CD14-positive monocyte (primary cell): ENCODE measurements around the gene NXPH4. TPM values are rescaled to one million over a fixed set of nuclear protein-coding genes. Genes with fewer than 3 reads are reported as not detected.

Experiments used
- DNase-seq, 3 donors: peaks; one replicate each; pipeline ENCODE4 v3.0.0-alpha.2; 2011 to 2022
- H2AFZ ChIP-seq: 2 replicates; pipeline ENCODE4 v1.6.0; 2012; ENCODE audit warnings: mild to moderate bottlenecking, low read depth, low read length, inconsistent platforms; ENCODE audit not compliant: insufficient read depth, poor library complexity, severe bottlenecking
- H3K27ac ChIP-seq, 2 donors: 1 replicate in 1 of 2; 2 replicates in 1 of 2; pipeline ENCODE4 v1.5.1; 2012 to 2013; ENCODE audit warnings: low read length in 2 of 2, control low read depth in 1 of 2, inconsistent platforms in 1 of 2, low read depth in 1 of 2, mild to moderate bottlenecking in 1 of 2
- H3K27me3 ChIP-seq, 2 donors: one replicate each; pipeline versions ENCODE4 v1.6.0 to v1.6.1; 2011 to 2013; ENCODE audit warnings: low read length in 2 of 2; ENCODE audit not compliant: control insufficient read depth in 2 of 2, insufficient read depth in 2 of 2
- H3K36me3 ChIP-seq, 2 donors: replicated peaks in 1 of 2; 1 replicate in 1 of 2; 2 replicates in 1 of 2; pipeline versions ENCODE4 v1.5.1 to v1.6.1; 2012 to 2013; ENCODE audit warnings: low read length in 2 of 2, control low read depth in 1 of 2, inconsistent platforms in 1 of 2, mild to moderate bottlenecking in 1 of 2; ENCODE audit not compliant: insufficient read depth in 2 of 2, control insufficient read depth in 1 of 2
- H3K4me1 ChIP-seq, 2 donors: 1 replicate in 1 of 2; 2 replicates in 1 of 2; pipeline versions ENCODE4 v1.5.1 to v1.6.1; 2012 to 2013; ENCODE audit warnings: low read length in 2 of 2, control low read depth in 1 of 2, inconsistent platforms in 1 of 2, mild to moderate bottlenecking in 1 of 2, moderate library complexity in 1 of 2; ENCODE audit not compliant: insufficient read depth in 2 of 2, control insufficient read depth in 1 of 2
- H3K4me2 ChIP-seq: replicated peaks from 2 replicates; pipeline ENCODE3; 2012; ENCODE audit warnings: low read length, moderate library complexity, mild to moderate bottlenecking; ENCODE audit not compliant: poor library complexity, severe bottlenecking; ENCODE audit errors: extremely low read depth
- H3K4me3 ChIP-seq, 3 experiments: fragments of 200-600 bp in 1 of 3; sonication (generic) in 1 of 3; replicated peaks in 1 of 3; 1 replicate in 2 of 3; 2 replicates in 1 of 3; pipeline ENCODE4 v1.5.1; 2011 to 2013; ENCODE audit warnings: low read length in 3 of 3, mild to moderate bottlenecking in 3 of 3, control low read depth in 2 of 3, low read depth in 2 of 3, inconsistent platforms in 1 of 3, moderate library complexity in 1 of 3
- H3K79me2 ChIP-seq: 2 replicates; pipeline ENCODE4 v1.6.0; 2012; ENCODE audit warnings: mild to moderate bottlenecking, control low read depth, inconsistent platforms, low read length, moderate library complexity; ENCODE audit not compliant: insufficient read depth
- H3K9ac ChIP-seq: 2 replicates; pipeline ENCODE4 v1.6.0; 2017; ENCODE audit warnings: low read length, mild to moderate bottlenecking; ENCODE audit not compliant: insufficient read depth, poor library complexity, severe bottlenecking
- H3K9me3 ChIP-seq, 2 donors: replicated peaks in 1 of 2; 1 replicate in 1 of 2; 2 replicates in 1 of 2; pipeline versions ENCODE4 v1.5.1 to v1.6.1; 2012 to 2013; ENCODE audit warnings: low read length in 2 of 2, control low read depth in 1 of 2; ENCODE audit not compliant: control insufficient read depth in 1 of 2, insufficient read depth in 1 of 2
- H4K20me1 ChIP-seq: 2 replicates; pipeline ENCODE4 v1.6.0; 2012; ENCODE audit warnings: mild to moderate bottlenecking, low read length, control low read depth, moderate library complexity; ENCODE audit not compliant: insufficient read depth
- H3K27ac Mint-ChIP-seq, 7 donors: one replicate each; pipeline ENCODE4 v1.8.0; 2020; ENCODE audit warnings: mild to moderate bottlenecking in 7 of 7, mixed read lengths in 7 of 7, moderate library complexity in 6 of 7, inconsistent platforms in 2 of 7
- H3K27me3 Mint-ChIP-seq, 3 donors: one replicate each; pipeline ENCODE4 v1.8.0; 2021 to 2022; ENCODE audit warnings: low read depth in 3 of 3, mild to moderate bottlenecking in 3 of 3, mixed read lengths in 3 of 3, moderate library complexity in 3 of 3, inconsistent platforms in 1 of 3
- H3K36me3 Mint-ChIP-seq, 2 donors: one replicate each; pipeline ENCODE4 v1.8.0; 2020; ENCODE audit warnings: mixed read lengths in 2 of 2, inconsistent platforms in 1 of 2, mild to moderate bottlenecking in 1 of 2
- H3K4me1 Mint-ChIP-seq: one replicate; pipeline ENCODE4 v1.8.0; 2020; ENCODE audit warnings: mild to moderate bottlenecking, mixed read lengths
- H3K4me3 Mint-ChIP-seq, 2 donors: one replicate each; pipeline ENCODE4 v1.8.0; 2020; ENCODE audit warnings: mild to moderate bottlenecking in 2 of 2, mixed read lengths in 2 of 2, moderate library complexity in 1 of 2
- H3K9me3 Mint-ChIP-seq, 7 donors: one replicate each; pipeline ENCODE4 v1.8.0; 2020 to 2022; ENCODE audit warnings: mixed read lengths in 7 of 7, mild to moderate bottlenecking in 6 of 7, moderate library complexity in 6 of 7, inconsistent platforms in 2 of 7
- CTCF ChIP-seq: fragments of 200-600 bp; IDR thresholded peaks from one replicate; pipeline ENCODE4 v1.8.0; 2022; ENCODE audit warnings: antibody characterized with exemption, mild to moderate bottlenecking
- WGBS: methylation state at CpG from one replicate; pipeline ENCODE4 v1.1.5; 2013; ENCODE audit warnings: missing lambda C conversion rate; ENCODE audit not compliant: insufficient coverage; 5-methylcytosine and 5-hydroxymethylcytosine counted together
- intact Hi-C, 2 donors: fragments of 100-400 bp; cut with micrococcal nuclease; formaldehyde crosslinking; loops; one replicate each; pipeline versions ENCODE4 v1.15.0 to v1.15.1; 2023
- polyA plus RNA-seq, 3 donors: library from polyadenylated mRNA; depleted of rRNA in 1 of 3; unstranded in 2 of 3; stranded (reverse) in 1 of 3; fragments of 300-500 nt in 2 of 3; fragments of >200 nt in 1 of 3; fragmentation: Illumina TruSeq in 2 of 3; gene quantifications; 1 replicate in 2 of 3; 2 replicates in 1 of 3; pipeline ENCODE4 v1.2.3, GENCODE V29; 2012 to 2021
- small RNA-seq: library from RNA; depleted of rRNA; stranded (forward); fragments of <200 nt; gene quantifications from one replicate; pipeline ENCODE3, GENCODE V24; 2012; ENCODE audit warnings: low read depth; ENCODE audit not compliant: insufficient read length

Gene NXPH4
- polyA plus RNA-seq, 3 donors: not detected

GRCh38 chr12:57272337-57273151 lies 56.0 kb downstream of the NXPH4 start:
- peaks cover 58 to 90% of the 10 kb centered on the region in 2 donors for H3K36me3 ChIP-seq
- H2AFZ ChIP-seq: no peak overlapping the region
- Mint-ChIP-seq H3K9me3 (no peaks in the 10 kb centered on the region), H3K4me1 (peaks cover 13% of the 10 kb centered on the region), H3K27ac (peak overlapping the region in 2 of 7 donors; percentile 3 to 78), H3K36me3 (peaks cover 81 to 95% of the 10 kb centered on the region in 2 donors), H3K27me3 (no peaks in the 10 kb centered on the region), H3K4me3 (no peak overlapping the region)
- H3K4me1 ChIP-seq: peaks cover 8 to 11% of the 10 kb centered on the region in 2 donors
- no peak overlapping the region for H3K9ac ChIP-seq
- no peaks in the 10 kb centered on the region for H3K9me3 ChIP-seq
- H4K20me1 ChIP-seq: no peaks in the 10 kb centered on the region
- intact Hi-C loops: no loop called here
- H3K27me3 ChIP-seq: no peaks in the 10 kb centered on the region
- H3K4me3 ChIP-seq: no peak overlapping the region
- TF ChIP-seq CTCF: no peak
- H3K4me2 ChIP-seq: no peak overlapping the region
- no peaks in the 10 kb centered on the region for H3K79me2 ChIP-seq
- WGBS: 83% methylated on average over 1 of the region's 7 CpGs
- H3K27ac ChIP-seq: no peak overlapping the region
- DNase-seq: no peak

- no peaks in the 10 kb centered on the region for H3K27me3 Mint-ChIP-seq
- DNase-seq: no peak
- Histone ChIP-seq H3K27me3 (no peaks in the 10 kb centered on the region), H2AFZ (no peak overlapping the region), H3K9me3 (no peaks in the 10 kb centered on the region), H3K36me3 (peaks cover 63 to 90% of the 10 kb centered on the region in 2 donors), H4K20me1 (no peaks in the 10 kb centered on the region), H3K4me3 (no peak overlapping the region), H3K9ac (no peak overlapping the region), H3K4me2 (no peak overlapping the region), H3K4me1 (peaks cover 1 to 3% of the 10 kb centered on the region in 2 donors), H3K27ac (no peak overlapping the region), H3K79me2 (no peaks in the 10 kb centered on the region)
- H3K36me3 Mint-ChIP-seq: peaks cover 84 to 97% of the 10 kb centered on the region in 2 donors
- TF ChIP-seq CTCF: no peak
- peaks cover 6% of the 10 kb centered on the region for H3K4me1 Mint-ChIP-seq
- H3K9me3 Mint-ChIP-seq: no peaks in the 10 kb centered on the region
- intact Hi-C loops: no loop called here
- no peak overlapping the region for H3K27ac Mint-ChIP-seq
- H3K4me3 Mint-ChIP-seq: no peak overlapping the region
Measured at GRCh38 chr12:57273516-57273915, 56.9 kb downstream of the NXPH4 start.

Small RNA genes within 50 kb of the gene (small RNA-seq; reads per million reads assigned to genes)
- gene MIR1228: not detected

Other genes starting within 250 kb of the NXPH4 start
- 1 to 10 TPM in 2 of 3 donors, under 1 TPM in 1; 0.65 to 3.7 (median 1.2) TPM for gene ZBTB39, start 210.2 kb upstream of the NXPH4 start, polyA plus RNA-seq
- gene TAC3, start 200.3 kb upstream of the NXPH4 start, polyA plus RNA-seq: under 1 TPM in 1 of 3 donors, not detected in 2; 0.15 TPM
- gene MYO1A, start 166.7 kb upstream of the NXPH4 start, polyA plus RNA-seq: 1 to 10 TPM in 2 of 3 donors, under 1 TPM in 1; 0.22 to 1.7 (median 1.3) TPM
- gene NEMP1, start 138.0 kb upstream of the NXPH4 start, polyA plus RNA-seq: 1 to 10 TPM; 1.9 to 4.6 (median 2.2) TPM
- gene NAB2, start 127.7 kb upstream of the NXPH4 start, polyA plus RNA-seq: 1 to 10 TPM in 2 of 3 donors, under 1 TPM in 1; 1.00 to 8.3 (median 2.7) TPM
- 100 to 1,000 TPM; 132 to 637 (median 154) TPM for gene STAT6, start 105.4 kb upstream of the NXPH4 start, polyA plus RNA-seq
- 100 to 1,000 TPM in 1 of 3 donors, 10 to 100 TPM in 1, 1 to 10 TPM in 1; 5.5 to 246 (median 10.5) TPM for gene LRP1, start 88.3 kb upstream of the NXPH4 start, polyA plus RNA-seq
- gene LRP1-AS, start 69.2 kb upstream of the NXPH4 start, polyA plus RNA-seq: 1 to 10 TPM in 1 of 3 donors, under 1 TPM in 1, not detected in 1; 0.35 to 1.5 TPM
- 10 to 100 TPM; 36.8 to 52.0 (median 39.8) TPM for gene SHMT2, start 12.9 kb downstream of the NXPH4 start, polyA plus RNA-seq
- gene STAC3, start 34.4 kb downstream of the NXPH4 start, polyA plus RNA-seq: 10 to 100 TPM in 1 of 3 donors, 1 to 10 TPM in 2; 7.0 to 32.1 (median 9.1) TPM
- 10 to 100 TPM in 1 of 3 donors, 1 to 10 TPM in 2; 4.2 to 69.4 (median 7.3) TPM for gene R3HDM2, start 214.2 kb downstream of the NXPH4 start, polyA plus RNA-seq
- gene INHBC, start 218.0 kb downstream of the NXPH4 start, polyA plus RNA-seq: not detected
- gene INHBE, start 238.5 kb downstream of the NXPH4 start, polyA plus RNA-seq: not detected
- gene GLI1, start 243.0 kb downstream of the NXPH4 start, polyA plus RNA-seq: under 1 TPM in 1 of 3 donors, not detected in 2; 0.05 TPM